Medulla oblongata (tissue), 1 donor: ENCODE results near the gene NIFK.
A peak's percentile ranks its signal among the peaks of the same experiment; 100 is the strongest.
"Not testable (repeated sequence)": the region's sequence is repeated elsewhere in the genome, so short reads cannot be mapped to it uniquely, and the experiment has no call there.

Source experiments
- DNase-seq: peaks from one replicate; pipeline ENCODE4 v3.0.0-alpha.2; 2015; ENCODE audit errors: extremely low spot score

The NIFK gene

DNA sequence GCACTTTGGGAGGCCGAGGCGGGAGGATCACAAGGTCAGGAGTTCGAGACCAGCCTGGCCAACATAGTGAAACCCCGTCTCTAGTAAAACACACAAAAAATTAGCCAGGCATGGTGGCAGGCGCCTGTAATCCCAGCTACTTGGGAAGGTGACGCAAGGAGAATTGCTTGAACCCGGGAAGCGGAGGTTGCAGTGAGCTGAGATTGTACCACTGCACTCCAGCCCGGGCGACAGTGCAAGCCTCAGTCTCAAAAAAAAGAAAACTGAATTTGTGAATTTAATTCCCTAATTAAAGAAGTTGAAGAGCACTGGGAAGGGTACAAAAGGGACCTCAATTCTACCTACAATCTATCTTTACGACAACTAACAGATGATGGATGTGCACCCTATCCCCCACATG lies 2.1 kb downstream of the NIFK start:
- not testable (repeated sequence) for DNase-seq

DNA sequence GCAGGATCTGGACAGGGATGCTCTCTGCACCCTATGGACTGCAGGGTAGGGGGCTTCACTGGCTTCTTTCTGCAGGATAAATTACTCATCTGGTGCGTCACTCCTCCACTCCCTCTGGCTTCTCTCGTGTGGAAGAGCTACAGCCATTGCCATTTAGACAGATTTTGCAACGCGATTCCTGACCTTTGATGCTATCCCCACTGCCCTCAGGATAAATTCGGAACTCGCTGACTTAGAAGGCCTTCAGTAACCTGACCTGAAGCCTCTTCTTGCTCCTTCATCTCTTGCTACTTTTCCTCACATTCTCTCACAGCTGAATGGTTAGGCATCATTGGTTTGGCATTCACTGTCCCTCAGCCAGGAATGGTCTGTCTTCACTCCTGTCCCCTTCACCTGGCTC lies 5.3 kb downstream of the NIFK start:
- no peak for DNase-seq

DNA sequence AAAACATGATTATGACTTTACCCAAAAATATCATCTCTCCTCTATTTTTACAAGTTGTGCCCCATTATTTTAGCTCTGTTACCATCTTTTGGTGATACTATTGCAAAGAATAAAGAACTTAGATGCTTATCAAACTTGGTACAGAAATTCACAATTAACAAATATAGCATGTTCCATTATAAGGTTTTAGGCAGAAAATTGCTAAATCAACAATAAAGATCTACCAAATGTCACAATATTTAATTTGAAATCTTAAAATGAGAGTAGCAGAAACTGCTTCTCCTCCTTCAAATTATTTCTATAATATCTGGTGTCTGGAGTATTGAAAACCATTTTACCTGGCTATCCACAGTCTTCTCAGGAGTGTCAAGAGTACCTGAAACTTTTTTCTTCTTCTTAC lies 8.7 kb downstream of the NIFK start:
- DNase-seq = no peak

DNA sequence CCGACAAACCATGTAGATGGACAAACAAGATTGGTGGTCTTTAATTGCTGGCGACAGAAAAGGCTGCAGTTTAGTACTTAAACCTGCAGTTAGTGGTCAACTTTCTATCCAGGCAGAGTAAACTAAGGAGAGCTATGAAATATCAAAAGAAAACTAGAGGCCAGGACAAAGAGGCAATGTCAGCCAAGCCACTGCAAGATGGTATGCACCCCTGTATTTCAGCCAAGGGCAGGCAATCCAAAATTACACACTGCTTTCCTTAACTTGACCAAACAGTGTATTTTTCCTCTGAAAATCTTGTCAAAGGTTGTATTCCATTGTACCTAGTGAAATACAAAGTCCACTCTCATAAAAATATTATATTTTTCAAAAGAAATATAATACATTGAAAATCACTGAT lies 9.3 kb downstream of the NIFK start:
- no peak for DNase-seq

DNA sequence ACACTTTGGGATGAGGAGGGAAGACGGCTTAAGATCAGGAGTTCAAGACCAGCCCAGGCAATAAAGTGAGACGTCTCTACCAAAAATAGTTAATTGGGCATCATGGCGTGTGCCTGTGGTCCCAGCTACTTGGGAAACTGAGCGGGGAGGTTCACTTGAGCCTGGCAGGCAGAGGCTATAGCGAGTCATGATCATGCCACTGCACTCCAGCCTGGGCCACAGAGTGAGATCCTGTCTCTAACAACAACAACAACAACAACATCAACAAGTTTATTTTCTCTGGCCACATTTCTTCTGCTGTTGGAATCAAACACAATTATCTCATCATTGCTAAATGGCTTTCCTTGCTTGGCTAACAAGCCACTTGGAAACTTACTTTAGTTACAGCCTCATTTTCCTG lies 13.4 kb downstream of the NIFK start:
- DNase-seq = no peak

DNA sequence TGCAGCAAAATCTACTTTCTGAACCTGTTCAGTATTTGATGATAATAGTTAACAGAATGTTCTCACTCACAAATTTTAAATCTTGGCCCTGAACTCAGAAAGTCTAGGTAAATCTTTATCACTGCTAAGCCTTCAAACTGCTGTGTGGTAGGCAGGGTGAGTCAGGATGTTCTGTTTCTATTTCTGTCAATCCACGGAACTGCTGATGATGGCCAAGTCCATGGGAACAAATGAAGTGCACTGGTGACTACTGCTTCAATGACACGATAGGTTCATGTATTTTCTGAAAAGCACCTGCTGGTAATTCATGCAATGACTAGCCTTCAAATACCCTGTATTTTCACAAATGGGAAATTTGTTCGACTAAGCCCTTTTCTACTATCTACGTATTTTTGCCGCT lies 14.2 kb downstream of the NIFK start:
- DNase-seq = no peak

DNA sequence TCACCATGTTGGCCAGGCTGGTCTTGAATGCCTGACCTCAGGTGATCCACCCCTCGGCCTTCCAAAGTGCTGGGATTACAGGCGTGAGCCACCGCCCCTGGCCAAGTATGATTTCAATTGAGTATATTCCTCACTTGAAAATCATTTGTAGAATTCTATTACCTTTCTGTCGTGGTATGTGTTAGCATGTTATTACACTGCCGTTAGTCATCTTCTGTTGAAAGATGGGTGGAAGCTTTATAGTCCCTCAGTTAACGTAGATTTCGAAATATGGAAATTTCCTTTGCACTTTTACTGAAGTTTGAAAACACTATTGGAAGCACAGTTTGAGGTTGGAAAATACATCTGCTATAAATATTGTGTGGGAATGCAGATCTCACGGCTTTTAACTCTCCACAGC lies 14.7 kb downstream of the NIFK start:
- DNase-seq = no peak

DNA sequence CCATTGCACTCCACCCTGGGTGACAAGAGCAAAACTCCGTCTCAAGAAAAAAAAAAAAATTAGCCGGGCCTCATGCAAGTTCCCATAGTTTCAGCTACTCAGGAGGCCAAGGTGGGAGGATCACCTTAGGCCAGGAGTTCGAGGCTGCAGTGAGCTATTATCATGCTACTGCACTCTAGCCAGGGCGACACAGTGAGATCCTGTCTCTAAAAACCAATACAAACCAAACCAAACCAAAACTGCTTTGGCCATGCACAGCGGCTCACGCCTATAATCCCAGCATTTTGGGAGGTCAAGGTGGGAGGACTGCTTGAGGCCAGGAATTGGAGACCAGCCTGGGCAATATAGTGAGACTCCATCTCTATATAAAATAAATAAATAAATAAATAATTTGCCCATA lies 19.1 kb downstream of the NIFK start:
- DNase-seq = no peak

DNA sequence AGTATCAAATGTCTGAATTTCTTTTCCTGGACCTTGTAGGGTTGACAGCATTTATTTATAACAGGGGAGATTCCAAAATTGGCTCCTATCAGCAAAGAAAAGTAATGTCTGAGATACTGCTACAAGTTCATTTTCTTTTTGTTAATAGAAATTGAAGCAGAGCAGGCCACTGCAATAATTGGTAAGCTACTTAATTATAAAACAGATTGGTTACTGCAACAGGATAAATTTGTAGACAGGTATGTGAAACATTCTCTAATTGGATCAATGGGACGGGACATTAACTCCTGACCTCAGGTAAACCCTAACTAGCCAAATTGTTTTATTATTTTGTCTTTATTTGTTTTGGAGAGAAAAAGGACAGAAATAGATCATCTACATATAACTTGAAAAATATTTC lies 20.5 kb downstream of the NIFK start:
- DNase-seq = no peak

DNA sequence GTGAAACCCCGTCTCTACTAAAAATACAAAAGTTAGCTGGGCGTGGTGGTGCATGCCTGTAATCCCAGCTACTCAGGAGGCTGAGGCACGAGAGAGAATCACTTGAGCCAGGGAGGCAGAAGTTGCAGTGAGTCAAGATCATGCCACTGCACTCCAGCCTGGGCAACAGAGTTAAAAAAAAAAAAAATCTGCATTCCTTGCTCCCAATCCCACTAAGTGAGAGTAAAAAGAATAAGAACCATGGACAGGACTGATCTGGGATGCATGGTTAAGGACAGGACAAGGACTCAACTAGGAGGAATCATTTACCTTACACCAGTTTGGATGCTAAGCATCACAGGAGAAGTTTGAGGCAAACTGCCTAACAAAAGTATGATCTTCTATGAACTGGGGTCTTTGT lies 25.2 kb downstream of the NIFK start:
- not testable (repeated sequence) for DNase-seq

DNA sequence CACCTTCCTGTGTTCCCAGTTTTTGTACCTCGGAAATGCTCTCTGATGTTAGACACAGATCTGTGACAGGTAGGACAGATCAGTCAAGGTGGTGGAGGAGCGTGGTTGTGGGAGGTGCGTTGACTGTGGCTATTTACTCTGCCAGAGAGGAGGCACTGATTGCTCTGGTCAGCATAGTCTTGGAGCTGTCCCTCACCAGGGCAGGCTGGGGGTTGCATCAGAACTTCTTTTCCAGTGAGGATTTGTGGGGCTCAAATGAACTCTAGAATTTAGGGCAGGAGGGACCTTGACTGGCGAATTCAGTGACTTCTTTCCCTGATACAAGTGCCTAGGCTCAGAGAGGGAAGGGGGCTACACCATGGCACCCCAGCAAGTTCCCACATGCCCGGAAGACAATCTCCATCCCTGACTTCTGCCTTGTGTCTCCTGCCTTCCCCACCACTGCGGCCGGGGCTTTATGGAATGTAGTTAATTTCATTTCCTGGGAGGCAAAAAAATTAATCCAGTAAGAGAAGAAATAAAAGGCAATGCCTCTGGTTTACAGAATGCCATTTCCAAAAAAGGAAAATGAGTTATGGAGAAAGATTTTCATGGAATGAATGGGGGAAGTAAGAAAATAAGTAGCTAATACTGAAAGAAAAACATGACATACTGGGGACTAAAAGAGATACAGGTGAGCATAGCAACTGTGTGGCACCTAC lies 26.1 kb downstream of the NIFK start:
- DNase-seq = no peak

DNA sequence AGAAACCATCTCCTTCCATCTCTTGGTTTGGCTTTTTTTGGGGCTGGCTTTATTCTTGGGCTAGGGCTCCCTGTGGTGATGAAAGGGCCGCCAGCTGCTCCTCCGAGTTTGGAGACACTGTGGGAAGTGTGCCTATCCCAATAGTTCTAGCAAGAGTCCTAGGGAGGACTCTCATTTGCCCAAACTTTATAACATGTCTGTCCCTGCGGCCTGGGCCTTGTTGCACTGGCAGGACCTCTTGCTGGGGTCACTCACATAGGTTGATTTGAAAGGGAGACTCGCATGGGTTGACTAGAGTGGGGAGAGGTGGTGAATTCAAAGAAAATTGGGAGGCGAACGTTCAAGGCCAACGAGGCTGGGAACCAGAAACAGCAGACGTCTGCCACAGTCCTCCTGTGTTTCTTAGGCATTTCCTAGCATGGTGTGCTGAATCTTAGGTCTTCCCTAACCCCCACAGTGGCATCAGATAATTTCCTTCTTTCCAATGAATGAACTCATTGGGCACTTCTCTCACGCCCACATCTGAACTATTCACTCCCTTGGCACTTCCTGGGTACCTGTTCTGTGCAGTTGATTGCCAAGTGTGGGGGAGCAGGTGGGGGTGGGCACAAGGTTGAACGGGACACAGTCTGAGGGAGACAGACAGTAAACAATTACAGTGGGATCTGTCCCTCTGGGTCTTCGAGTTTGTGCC lies 26.8 kb downstream of the NIFK start:
- no peak for DNase-seq

DNA sequence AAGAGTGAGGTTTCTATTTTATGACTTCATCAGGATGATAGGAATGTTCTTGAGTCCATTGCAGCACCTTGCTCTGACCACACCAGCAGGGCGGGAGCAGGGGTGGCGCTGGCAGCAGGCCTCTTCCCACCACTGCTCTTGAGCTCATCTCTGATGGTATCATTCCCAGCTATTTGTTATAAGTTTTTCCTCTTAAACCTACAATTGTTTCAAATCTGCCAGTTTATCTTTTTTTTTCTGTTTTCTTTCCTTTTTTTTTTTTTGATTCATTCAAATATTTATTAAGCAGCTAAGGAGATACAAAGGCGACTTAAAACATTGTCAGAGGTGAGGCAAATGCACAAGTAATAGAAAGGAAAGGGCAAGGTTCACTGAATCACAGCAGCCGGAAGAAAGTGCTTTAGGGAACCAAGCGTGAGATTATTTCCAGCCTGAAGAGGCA lies 28.7 kb downstream of the NIFK start:
- no peak for DNase-seq

DNA sequence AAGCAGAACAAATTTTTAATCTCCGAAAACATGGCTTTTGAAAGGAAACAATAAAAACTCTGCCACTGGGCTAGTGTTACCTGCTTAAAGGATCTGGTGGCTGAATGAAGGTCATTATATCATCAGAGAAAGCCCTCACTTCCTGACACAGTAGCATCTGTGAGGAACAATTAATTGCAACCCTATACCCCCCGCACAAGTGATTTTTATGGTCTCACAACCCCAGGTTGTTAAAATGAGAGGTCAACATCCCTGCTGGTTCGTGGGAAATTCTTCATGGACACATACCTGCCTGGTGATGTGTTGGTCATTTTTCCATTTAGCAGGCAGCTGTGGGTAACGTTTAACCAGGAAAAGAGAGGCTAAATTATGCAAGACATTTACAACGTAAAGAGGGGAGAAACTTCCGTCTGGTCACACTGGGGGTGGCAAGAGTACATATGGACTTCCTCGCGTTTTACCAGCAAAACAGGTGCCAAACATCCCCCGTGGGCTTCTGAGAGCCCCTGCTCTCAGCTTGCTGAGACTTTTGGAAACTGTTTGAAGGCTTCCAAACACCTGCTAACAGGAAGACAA lies 29.2 kb downstream of the NIFK start:
- no peak for DNase-seq

DNA sequence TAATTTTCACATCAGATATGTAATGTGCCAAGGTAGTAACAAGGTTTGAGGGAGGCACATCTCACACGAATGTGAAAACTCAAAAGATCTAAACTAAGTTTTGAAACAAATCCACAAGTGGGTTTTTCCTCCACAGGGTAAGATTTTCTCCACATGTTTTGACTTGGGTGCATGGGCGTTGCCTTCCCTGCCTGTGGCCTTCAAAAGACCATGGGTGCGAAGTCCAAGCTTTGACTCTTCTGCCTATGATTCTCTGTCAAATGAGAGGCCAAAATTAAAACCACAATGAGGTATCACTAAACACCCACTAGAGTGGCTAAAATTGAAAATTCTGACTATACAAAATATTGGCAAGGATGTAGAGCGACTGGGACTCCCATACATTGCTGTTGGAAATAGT lies 30.7 kb downstream of the NIFK start:
- no peak for DNase-seq

DNA sequence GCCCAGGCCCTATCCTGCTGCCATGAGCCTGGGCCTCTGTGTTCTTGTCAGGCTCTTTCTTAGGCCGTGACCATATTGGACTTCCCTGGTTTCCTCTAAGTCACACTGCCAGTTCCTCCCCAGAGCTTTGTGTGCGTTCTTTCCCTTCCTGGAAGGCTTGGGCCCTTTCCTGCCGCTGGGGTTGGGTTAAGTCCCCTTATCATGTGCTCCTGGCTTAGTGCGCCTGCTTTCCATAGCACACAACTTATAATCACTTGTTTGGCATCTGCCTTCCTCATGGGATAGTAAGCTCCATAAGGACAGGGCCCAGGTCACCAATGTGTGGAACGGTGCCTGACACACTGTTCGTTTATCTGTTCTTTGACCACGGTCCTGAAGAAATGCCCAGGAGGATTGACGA lies 31.3 kb downstream of the NIFK start:
- no peak for DNase-seq

DNA sequence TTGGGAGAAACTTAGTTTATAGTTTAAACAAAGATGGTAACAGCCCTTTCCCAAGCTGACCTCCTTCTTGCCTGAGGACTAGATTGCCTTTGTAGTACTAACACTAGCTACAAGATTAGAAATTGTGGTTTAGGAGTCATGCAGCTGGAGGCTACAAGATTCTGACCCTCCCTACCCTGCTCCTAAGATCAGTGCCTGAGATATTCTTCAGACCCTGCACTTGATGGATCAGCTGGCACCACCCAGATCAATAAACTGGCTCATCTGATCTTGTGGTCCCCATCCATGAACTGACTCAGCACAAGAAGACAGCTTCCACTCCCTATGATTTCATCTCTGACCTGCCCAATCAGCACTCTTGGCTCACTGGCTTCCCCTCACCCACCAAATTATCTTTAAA lies 34.9 kb downstream of the NIFK start:
- DNase-seq = not testable (repeated sequence)

DNA sequence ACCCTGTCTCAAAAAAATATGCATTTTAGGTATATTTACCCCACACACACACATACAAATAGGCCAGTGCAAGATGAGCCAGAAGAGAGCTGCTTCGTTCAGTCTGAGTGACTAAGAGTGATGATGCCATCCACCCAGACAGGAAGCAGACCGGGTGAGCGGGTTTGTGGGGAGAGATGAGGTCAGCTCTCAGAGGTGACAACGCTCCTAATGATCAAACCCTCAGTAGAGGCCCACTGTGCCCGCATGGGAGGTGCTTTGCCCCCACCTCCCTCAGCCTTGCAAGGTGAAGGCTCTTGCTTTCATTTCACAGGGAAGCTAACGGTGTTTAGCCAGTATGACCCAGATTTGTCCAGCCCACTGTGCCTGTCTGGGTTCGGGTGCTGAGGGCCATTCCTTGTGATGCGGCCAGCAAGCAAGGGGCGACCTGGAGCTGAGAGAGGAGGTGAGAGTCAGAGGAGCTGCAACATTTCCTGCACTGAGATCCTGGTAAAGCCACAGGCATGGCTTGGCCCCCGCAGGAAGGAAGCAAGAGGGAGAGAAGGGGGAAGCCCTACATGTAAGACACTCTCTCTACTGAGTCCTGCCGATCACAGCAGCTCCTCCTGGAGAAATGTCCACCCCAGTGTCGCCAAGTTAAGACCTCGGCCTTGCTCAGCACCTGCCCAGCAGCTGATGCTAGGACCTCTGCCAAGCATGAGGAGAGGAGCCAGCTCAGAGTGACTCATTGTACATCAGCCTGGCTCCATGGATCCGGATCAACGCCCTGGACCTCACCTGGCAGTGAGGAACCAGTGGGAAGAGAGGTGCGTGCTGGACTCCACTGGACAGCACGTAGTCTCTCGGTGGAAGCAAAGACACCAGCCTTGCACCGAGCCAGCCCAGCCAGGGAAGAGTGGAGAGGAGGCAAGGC lies 37.0 kb downstream of the NIFK start:
- peak; percentile 12 for DNase-seq

DNA sequence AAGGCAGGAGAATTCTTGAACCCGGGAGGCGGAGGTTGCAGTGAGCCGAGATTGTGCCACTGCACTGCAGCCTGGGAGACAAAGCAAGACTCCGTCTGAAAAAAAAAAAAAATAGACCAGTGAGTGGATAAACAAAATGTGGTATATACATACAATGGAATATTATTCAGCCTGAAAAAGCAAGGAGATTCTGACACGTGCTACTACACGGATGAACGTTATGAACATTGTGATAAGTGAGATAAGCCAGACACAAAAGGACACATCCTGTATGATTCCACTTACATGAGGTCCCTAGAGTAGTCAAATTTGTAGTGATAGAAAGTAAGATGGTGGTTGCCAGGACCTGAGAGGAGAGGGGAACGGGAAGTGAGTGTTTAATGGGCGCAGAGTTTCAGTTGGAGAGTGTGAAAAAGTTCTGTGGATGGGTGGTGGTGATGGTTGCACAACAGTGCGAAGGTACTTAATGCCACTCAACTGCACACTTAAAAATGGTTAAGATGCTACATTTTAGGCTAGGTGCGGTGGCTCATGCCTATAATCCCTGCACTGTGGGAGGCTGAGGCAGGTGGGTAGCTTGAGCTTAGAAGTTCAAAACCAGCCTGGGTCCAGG lies 38.3 kb downstream of the NIFK start:
- DNase-seq = no peak

DNA sequence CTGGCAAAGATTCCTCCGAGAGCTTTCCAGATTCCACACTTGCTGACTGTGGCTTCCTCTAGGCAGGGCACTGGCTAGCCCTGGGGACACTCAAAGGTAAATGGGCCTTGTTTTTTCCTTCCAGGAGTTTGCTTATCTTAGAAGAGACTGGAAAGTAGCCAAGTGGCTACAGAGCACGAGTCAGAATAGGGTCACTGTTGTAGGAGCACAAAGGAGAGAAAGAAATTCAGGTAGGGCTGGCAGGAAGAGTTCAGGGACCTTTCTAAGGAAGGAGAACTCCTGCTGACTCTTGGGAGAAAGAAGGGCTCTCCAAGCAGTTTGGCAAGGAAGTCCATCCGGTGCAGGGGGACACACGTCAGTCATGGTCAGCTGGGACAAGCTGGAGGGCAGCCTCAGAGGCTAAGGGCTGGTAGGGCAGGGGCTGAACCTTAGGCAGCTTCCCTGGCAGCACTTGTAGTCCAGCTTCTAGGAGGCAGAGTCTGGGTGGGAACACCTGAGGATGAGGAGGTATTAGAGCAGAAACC lies 39.5 kb downstream of the NIFK start:
- DNase-seq = no peak

DNA sequence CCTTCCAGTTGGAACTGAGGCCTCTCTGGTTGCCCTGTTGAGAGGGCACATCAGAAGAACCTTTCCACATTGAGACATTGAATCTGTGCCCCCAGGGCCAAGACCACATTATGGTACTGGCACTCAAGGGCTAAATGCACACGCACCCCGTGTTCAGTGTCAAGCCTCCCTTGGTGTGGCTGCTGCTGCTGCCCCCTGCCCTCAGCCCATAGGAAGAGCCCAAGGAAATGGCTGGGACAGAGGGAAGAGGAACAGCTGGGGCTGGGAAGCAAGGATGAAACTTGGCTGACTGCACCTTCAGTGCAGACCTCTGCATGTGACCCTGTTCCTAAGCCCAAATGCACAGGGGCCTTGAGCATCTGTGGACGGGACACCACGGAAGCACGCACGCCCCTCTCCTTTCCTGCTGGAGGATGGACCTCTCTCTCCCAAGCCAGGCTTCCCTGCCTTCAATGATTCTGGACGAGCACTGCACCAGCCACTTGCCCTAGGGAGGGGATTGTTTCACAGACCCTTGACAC lies 40.2 kb downstream of the NIFK start:
- DNase-seq = no peak

DNA sequence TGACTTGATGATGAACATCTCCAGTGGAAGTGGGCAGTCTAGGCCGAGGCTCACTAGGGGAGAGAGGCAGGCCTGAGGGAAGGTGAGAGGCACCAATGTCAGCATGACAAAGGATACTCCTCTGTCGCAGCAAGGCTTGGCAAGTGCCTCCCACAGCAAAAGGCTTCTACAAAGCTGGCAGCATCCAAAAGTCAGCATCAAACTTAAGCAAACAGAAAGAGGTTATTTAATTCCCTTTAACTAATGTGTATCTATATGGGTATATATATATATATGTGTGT lies 41.6 kb downstream of the NIFK start:
- no peak for DNase-seq
